ENCODE results near the gene RPEL1. TPM values are rescaled to one million over a fixed set of nuclear protein-coding genes. Genes with fewer than 3 reads are reported as not detected.

RPEL1 gene
- total and polyA plus RNA-seq, 2 experiments from 2014 or later = 0.10 TPM; not detected in 1

DNA sequence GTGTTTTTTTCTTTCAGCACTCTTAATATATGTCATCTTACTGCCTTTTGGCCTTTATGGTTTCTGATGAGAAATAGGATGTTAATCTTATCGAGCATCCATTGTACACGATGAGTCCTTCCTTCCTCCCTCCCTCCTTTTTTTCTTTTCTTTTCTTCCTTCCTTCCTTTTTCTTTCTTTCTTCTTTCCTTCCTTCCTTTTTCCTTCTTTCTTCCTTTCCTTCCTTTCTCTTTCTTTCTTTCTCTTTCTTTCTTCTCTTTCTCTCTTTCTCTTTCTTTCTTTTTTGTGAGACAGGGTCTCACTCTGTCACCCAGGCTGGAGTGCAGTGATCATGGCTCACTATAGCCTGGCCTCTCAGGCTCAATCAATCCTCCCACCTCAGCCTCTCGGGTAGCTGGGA lies 8.4 kb downstream of the RPEL1 start:
- no peaks in the 10 kb centered on the region for H3K9me3 ChIP-seq (ENCODE audit: low read depth)
- no peaks in the 10 kb centered on the region for H3K27me3 ChIP-seq
- H2AFZ ChIP-seq = no peak overlapping the region
- H3K4me1 ChIP-seq (ENCODE audit: insufficient read depth) = no peaks in the 10 kb centered on the region
- no peak overlapping the region for H3K27ac ChIP-seq
- H3K9me2 ChIP-seq (replicated peaks; ENCODE audit: insufficient read depth) = no peaks in the 10 kb centered on the region
- TF ChIP-seq, protein P1, sequence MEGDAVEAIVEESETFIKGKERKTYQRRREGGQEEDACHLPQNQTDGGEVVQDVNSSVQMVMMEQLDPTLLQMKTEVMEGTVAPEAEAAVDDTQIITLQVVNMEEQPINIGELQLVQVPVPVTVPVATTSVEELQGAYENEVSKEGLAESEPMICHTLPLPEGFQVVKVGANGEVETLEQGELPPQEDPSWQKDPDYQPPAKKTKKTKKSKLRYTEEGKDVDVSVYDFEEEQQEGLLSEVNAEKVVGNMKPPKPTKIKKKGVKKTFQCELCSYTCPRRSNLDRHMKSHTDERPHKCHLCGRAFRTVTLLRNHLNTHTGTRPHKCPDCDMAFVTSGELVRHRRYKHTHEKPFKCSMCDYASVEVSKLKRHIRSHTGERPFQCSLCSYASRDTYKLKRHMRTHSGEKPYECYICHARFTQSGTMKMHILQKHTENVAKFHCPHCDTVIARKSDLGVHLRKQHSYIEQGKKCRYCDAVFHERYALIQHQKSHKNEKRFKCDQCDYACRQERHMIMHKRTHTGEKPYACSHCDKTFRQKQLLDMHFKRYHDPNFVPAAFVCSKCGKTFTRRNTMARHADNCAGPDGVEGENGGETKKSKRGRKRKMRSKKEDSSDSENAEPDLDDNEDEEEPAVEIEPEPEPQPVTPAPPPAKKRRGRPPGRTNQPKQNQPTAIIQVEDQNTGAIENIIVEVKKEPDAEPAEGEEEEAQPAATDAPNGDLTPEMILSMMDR (IDR thresholded peaks at IDR 0.05; ENCODE audit: poor library complexity) = no peak
- TF ChIP-seq EZH2phosphoT487 (IDR thresholded peaks at IDR 0.05; ENCODE audit: low read depth, severe bottlenecking, unreplicated experiment) (no peak), EZH2 (IDR thresholded peaks at IDR 0.05; ENCODE audit: borderline replicate concordance) (no peak)
- no peak overlapping the region for H3K4me3 ChIP-seq
- DNase-seq (ENCODE audit: low spot score) = no peak
- no peaks in the 10 kb centered on the region for H3K36me3 ChIP-seq (replicated peaks; ENCODE audit: insufficient read depth, low read depth)
- no peaks in the 10 kb centered on the region for H4K20me1 ChIP-seq (ENCODE audit: insufficient read depth, poor library complexity, severe bottlenecking)
- H3K4me2 ChIP-seq = no peak overlapping the region
- H3K79me2 ChIP-seq = no peaks in the 10 kb centered on the region
- WGBS (ENCODE audit: low lambda C conversion rate, missing lambda C conversion rate) = 91% methylated on average over 3 of the region's 3 CpGs

GRCh38 chr10:103254538-103255325 lies 9.0 kb downstream of the RPEL1 start:
- TF ChIP-seq, protein P1 (IDR thresholded peaks at IDR 0.05; ENCODE audit: poor library complexity) = no peak
- TF ChIP-seq EZH2phosphoT487 (IDR thresholded peaks at IDR 0.05; ENCODE audit: low read depth, severe bottlenecking, unreplicated experiment) = no peak
- no peak for TF ChIP-seq EZH2 (IDR thresholded peaks at IDR 0.05; ENCODE audit: borderline replicate concordance)

DNA sequence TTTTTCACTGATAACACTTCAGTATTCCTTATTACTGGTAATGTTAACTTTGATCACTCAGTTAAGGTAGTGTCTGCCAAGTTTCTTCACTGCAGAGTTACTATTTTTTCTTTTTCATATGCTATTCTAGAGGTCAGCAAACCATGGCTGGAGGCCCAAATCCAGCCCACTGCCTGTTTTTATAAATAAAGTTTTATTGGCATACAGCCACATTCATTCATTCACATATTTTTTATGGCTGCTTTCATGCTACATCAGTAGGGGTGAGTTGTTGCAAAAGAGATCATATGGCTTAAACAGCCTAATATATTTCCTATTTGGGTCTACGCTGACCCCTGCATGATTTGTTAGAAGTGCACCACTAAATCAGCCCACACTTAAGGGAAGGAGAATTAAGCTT lies 10.9 kb downstream of the RPEL1 start:
- Histone ChIP-seq H3K79me2 (no peaks in the 10 kb centered on the region), H3K4me1 (ENCODE audit: insufficient read depth) (no peaks in the 10 kb centered on the region), H3K4me2 (no peak overlapping the region), H3K9me3 (ENCODE audit: low read depth) (no peaks in the 10 kb centered on the region), H3K27ac (no peak overlapping the region), H3K9me2 (replicated peaks; ENCODE audit: insufficient read depth) (no peaks in the 10 kb centered on the region), H3K4me3 (no peak overlapping the region), H4K20me1 (ENCODE audit: insufficient read depth, poor library complexity, severe bottlenecking) (no peaks in the 10 kb centered on the region), H3K27me3 (no peaks in the 10 kb centered on the region), H2AFZ (no peak overlapping the region), H3K36me3 (replicated peaks; ENCODE audit: insufficient read depth, low read depth) (no peaks in the 10 kb centered on the region)
- no peak for DNase-seq (ENCODE audit: low spot score)
- WGBS (ENCODE audit: low lambda C conversion rate, missing lambda C conversion rate) = 96% methylated on average over 1 of the region's 1 CpG
- TF ChIP-seq, protein P1 (IDR thresholded peaks at IDR 0.05; ENCODE audit: poor library complexity) = no peak
- no peak for TF ChIP-seq EZH2phosphoT487 (IDR thresholded peaks at IDR 0.05; ENCODE audit: low read depth, severe bottlenecking, unreplicated experiment)
- no peak for TF ChIP-seq EZH2 (IDR thresholded peaks at IDR 0.05; ENCODE audit: borderline replicate concordance)

More at GRCh38 chr10:103254538-103255325, 9.0 kb downstream of the RPEL1 start:
- H3K27ac ChIP-seq = no peak overlapping the region
- H2AFZ ChIP-seq = no peak overlapping the region
- no peaks in the 10 kb centered on the region for H4K20me1 ChIP-seq (ENCODE audit: insufficient read depth, poor library complexity, severe bottlenecking)
- 67% methylated on average over 4 of the region's 4 CpGs for WGBS (ENCODE audit: low lambda C conversion rate, missing lambda C conversion rate)
- H3K4me1 ChIP-seq (ENCODE audit: insufficient read depth) = no peaks in the 10 kb centered on the region
- no peaks in the 10 kb centered on the region for H3K9me2 ChIP-seq (replicated peaks; ENCODE audit: insufficient read depth)
- H3K36me3 ChIP-seq (replicated peaks; ENCODE audit: insufficient read depth, low read depth) = no peaks in the 10 kb centered on the region
- H3K4me2 ChIP-seq = no peak overlapping the region
- H3K9me3 ChIP-seq (ENCODE audit: low read depth) = no peaks in the 10 kb centered on the region
- no peaks in the 10 kb centered on the region for H3K27me3 ChIP-seq
- no peak overlapping the region for H3K4me3 ChIP-seq
- DNase-seq (ENCODE audit: low spot score) = no peak
- H3K79me2 ChIP-seq = no peaks in the 10 kb centered on the region
